M059J (cell line): ENCODE results near the gene CHRNA5. TPM values are rescaled to one million over a fixed set of nuclear protein-coding genes. Genes with fewer than 3 reads are reported as not detected.

Experiments used
- DNase-seq: peaks from one replicate; pipeline ENCODE4 v3.0.0-alpha.2; 2012; ENCODE audit warnings: low read depth
- total RNA-seq: library from RNA; depleted of rRNA; stranded (reverse); fragments of >200 nt; shearing (Covaris generic); gene quantifications from 2 replicates; pipeline ENCODE4 v1.2.3, GENCODE V29; 2014; rRNA removed

The CHRNA5 gene
- total RNA-seq, 1 experiment from 2014 or later: 14.7 TPM

GRCh38 chr15:78638658-78639314 is 73.5 kb downstream of the CHRNA5 start:
- peak; percentile 39 for DNase-seq

DNA sequence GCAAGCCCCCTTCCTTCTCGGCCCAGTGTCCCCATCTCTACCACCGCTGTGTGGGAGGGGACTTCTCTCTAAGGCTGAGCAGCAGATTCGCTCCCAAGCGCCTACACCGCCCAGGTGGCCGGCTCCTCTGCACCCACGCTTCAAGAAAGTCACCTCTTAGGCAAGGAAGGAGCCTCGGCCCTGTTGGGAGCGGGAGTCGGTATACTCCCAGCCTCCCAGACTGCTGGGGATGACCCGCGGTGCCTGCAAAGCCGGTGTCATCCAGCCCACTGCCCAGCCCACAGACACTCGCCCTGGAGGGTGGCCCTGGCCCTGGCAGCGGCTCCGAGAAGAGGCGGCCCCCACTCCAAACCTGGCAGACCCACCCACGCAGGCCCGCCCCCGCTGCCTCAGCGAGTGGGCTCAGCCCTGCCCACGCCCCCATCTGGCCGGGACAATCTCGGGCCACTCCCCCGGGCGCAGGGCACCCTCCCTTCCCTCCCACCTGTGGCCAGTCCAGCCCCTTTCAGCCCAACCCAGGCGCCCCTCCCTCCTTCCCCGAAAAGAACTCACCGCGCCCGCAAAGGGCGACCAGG is 75.3 kb downstream of the CHRNA5 start:
- no peak for DNase-seq

DNA sequence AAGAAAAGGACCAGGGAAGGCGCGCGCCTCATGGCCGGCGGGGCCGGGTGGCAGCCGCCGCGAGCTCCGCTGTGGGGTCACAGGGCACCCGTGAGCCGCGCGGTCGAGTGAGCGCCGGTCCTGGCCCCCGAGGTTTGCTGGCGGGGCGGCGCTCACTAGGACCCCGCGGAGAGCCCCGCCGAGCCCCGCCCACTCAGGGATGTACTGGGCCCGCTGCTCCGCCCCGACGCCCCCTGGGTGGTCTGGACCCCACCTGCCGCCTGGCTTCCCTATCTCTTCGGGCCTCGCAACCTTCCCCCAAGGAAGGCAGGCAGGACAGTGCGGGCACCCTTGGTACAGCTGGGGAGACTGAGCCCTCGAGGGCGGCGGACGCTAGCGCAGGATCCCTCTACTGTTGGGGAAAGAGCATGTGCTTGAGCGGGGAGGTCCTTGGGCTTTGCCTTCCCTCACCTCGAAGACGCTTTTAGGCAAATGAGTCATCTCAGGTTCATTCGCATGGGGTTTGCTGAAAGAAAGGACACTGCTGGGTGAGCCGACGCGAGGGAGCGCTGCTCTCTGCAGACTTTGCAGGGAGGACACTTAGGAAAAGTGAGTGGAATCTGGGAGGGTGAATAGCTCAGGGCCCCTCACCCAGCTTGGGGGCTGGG is 75.9 kb downstream of the CHRNA5 start, which contains the start of gene CHRNB4:
TSS of gene CHRNB4 (minus strand) at position 109 of the 647 bp plus-strand sequence. CDS start at position 32, 77 bp downstream.
- no peak for DNase-seq

- no peak for DNase-seq
Observed at GRCh38 chr15:78641749-78642275, 76.5 kb downstream of the CHRNA5 start.

DNA sequence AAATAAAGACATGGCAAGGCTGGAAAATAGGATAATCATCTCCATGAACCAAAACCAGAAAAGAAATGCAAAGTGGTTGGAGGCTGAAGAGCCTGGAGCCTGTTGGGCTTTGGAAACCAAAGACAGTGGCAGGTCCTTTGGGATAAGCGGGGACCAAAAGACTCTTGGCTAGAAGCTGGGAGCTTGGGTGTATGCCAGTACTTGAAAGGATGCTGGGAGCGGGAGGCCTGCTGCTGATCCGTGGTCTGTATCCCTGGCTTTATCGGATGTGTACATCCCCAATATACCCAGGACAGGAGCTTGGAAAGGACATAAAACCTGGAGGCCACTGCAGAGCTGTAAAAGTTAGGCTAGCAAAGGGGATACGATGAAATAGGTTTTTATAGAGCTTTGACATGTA is 77.0 kb downstream of the CHRNA5 start:
- no peak for DNase-seq

Other genes starting within 250 kb of the CHRNA5 start
- not detected in 2 replicates for gene CRABP1, start 225.2 kb upstream of the CHRNA5 start, total RNA-seq
- 10.3 and 16.4 TPM in 2 replicates for gene IREB2, start 127.3 kb upstream of the CHRNA5 start, total RNA-seq
- gene HYKK, start 57.9 kb upstream of the CHRNA5 start, total RNA-seq: 5.6 and 9.6 TPM in 2 replicates
- gene PSMA4, start 25.1 kb upstream of the CHRNA5 start, total RNA-seq: 510 and 575 TPM in 2 replicates
- not detected in 2 replicates for gene CHRNA3, start 55.5 kb downstream of the CHRNA5 start, total RNA-seq
- not detected in 2 replicates for gene CHRNB4, start 75.7 kb downstream of the CHRNA5 start, total RNA-seq
- gene ADAMTS7, start 245.9 kb downstream of the CHRNA5 start, total RNA-seq: 0.25 and 0.79 TPM in 2 replicates